T1000 (cell line): ENCODE data around the gene CIB1.
"Not testable (repeated sequence)": the region's sequence is repeated elsewhere in the genome, so short reads cannot be mapped to it uniquely, and the experiment has no call there.

Source experiments
- DNase-seq: peaks from one replicate; lab custom pipeline; 2025; ENCODE audit warnings: mixed read lengths; lab: John Stamatoyannopoulos, UW

CIB1 gene

GRCh38 chr15:90233387-90234095, at the start of gene CIB1:
CIB1 (minus strand) TSS chr15:90233941; CDS start chr15:90233885, 56 bp downstream.
- DNase-seq: peak; percentile 95

- DNase-seq: not testable (repeated sequence)
Measured at GRCh38 chr15:90281637-90282036, 47.9 kb upstream of the CIB1 start.

GRCh38 chr15:90280743-90281142, 47.0 kb upstream of the CIB1 start:
- DNase-seq: not testable (repeated sequence)

- not testable (repeated sequence) for DNase-seq
Measured at GRCh38 chr15:90278467-90278866, 44.7 kb upstream of the CIB1 start.

GRCh38 chr15:90271459-90272166, 37.9 kb upstream of the CIB1 start:
- no peak for DNase-seq

GRCh38 chr15:90270502-90271150, 36.9 kb upstream of the CIB1 start:
- DNase-seq: no peak

- no peak for DNase-seq
Measured at GRCh38 chr15:90268415-90268814, 34.7 kb upstream of the CIB1 start.

GRCh38 chr15:90266485-90266884, 32.7 kb upstream of the CIB1 start:
- DNase-seq: no peak

- no peak for DNase-seq
Measured at GRCh38 chr15:90266061-90266431, 32.3 kb upstream of the CIB1 start.

GRCh38 chr15:90265271-90266060, 31.7 kb upstream of the CIB1 start, which contains the start of gene NGRN:
NGRN (plus strand) TSS chr15:90265672; CDS start chr15:90265713, 41 bp downstream.
- DNase-seq: peak; percentile 66

- no peak for DNase-seq
Measured at GRCh38 chr15:90264671-90265070, 30.9 kb upstream of the CIB1 start.

- DNase-seq: no peak
Measured at GRCh38 chr15:90262426-90262825, 28.7 kb upstream of the CIB1 start.

GRCh38 chr15:90261811-90262210, 28.1 kb upstream of the CIB1 start:
- DNase-seq: no peak

GRCh38 chr15:90260731-90261130, 27.0 kb upstream of the CIB1 start:
- DNase-seq: not testable (repeated sequence)

GRCh38 chr15:90259524-90259923, 25.8 kb upstream of the CIB1 start:
- DNase-seq: no peak

- no peak for DNase-seq
Measured at GRCh38 chr15:90257776-90258175, 24.0 kb upstream of the CIB1 start.

- DNase-seq: peak; percentile 83
Measured at GRCh38 chr15:90249203-90249863, 15.6 kb upstream of the CIB1 start, which contains the start of gene TTLL13. TTLL13 (plus strand) TSS chr15:90249556; CDS start chr15:90250631, 1,075 bp downstream.

- DNase-seq: no peak
Measured at GRCh38 chr15:90248789-90249202, 15.1 kb upstream of the CIB1 start.

GRCh38 chr15:90243943-90244639, 10.3 kb upstream of the CIB1 start:
- DNase-seq: no peak

GRCh38 chr15:90241343-90242192, 7.8 kb upstream of the CIB1 start:
- DNase-seq: no peak
